IMR-90 (cell line): ENCODE data around the gene EPHB1. TPM values are rescaled to one million over a fixed set of nuclear protein-coding genes. Genes with fewer than 3 reads are reported as not detected.

ENCODE experiments used
- ATAC-seq: fragments of 200-7000 bp; cut with Tn5 transposase; 2 replicates; pipeline ENCODE4 v1.9.1; 2020; ENCODE audit warnings: low read depth, mild to moderate bottlenecking, moderate library complexity
- BruUV-seq: library from RNA; stranded (reverse); fragments of 400-500 nt; replicated peaks from 2 replicates; lab custom pipeline; 2021; lab: Mats Ljungman, UMichigan
- CTCF ChIA-PET: fragments of 300-600 bp; formaldehyde crosslinking; extraction: SDS; loops from one replicate; lab custom pipeline; 2021; ENCODE audit warnings: antibody characterized with exemption; lab: Yijun Ruan, JAX
- POLR2A ChIA-PET: fragments of 300-600 bp; sonication (Branson Sonifier 250); formaldehyde crosslinking; loops from one replicate; lab custom pipeline; 2022; ENCODE audit warnings: antibody characterized with exemption; ENCODE audit not compliant: unreplicated experiment; lab: Charles Lee
- DNase-seq: peaks from one replicate; pipeline ENCODE4 v3.0.0; 2013
- H2AFZ ChIP-seq: replicated peaks from 2 replicates; pipeline ENCODE3; 2013; ENCODE audit warnings: low read length, mild to moderate bottlenecking; ENCODE audit not compliant: poor library complexity
- H2AK5ac ChIP-seq: 2 replicates; pipeline ENCODE4 v1.6.1; 2013; ENCODE audit warnings: low read depth, low read length, inconsistent platforms
- H2AK9ac ChIP-seq: replicated peaks from 2 replicates; pipeline ENCODE3; 2013; ENCODE audit warnings: mild to moderate bottlenecking, low read depth, low read length, moderate library complexity; ENCODE audit not compliant: poor library complexity
- H2BK120ac ChIP-seq: 2 replicates; pipeline ENCODE4 v1.6.1; 2013; ENCODE audit warnings: low read depth, low read length, inconsistent platforms
- H2BK15ac ChIP-seq: 3 replicates; pipeline ENCODE4 v1.6.1; 2013; ENCODE audit warnings: low read depth, low read length, inconsistent platforms
- H2BK20ac ChIP-seq: 2 replicates; pipeline ENCODE4 v1.6.1; 2013; ENCODE audit warnings: low read depth, mild to moderate bottlenecking, inconsistent platforms, low read length, moderate library complexity
- H2BK5ac ChIP-seq: 2 replicates; pipeline ENCODE4 v1.6.1; 2013; ENCODE audit warnings: mild to moderate bottlenecking, low read depth, low read length, inconsistent platforms; ENCODE audit not compliant: poor library complexity, severe bottlenecking
- H3K14ac ChIP-seq: replicated peaks from 2 replicates; pipeline ENCODE4 v1.6.1; 2013; ENCODE audit warnings: low read depth, low read length, inconsistent platforms
- H3K18ac ChIP-seq: 2 replicates; pipeline ENCODE4 v1.6.1; 2013; ENCODE audit warnings: low read depth, low read length, control low read depth
- H3K23ac ChIP-seq: 2 replicates; pipeline ENCODE4 v1.6.1; 2013; ENCODE audit warnings: low read depth, low read length, inconsistent platforms
- H3K27ac ChIP-seq: 2 replicates; pipeline ENCODE4 v1.5.1; 2013; ENCODE audit warnings: mild to moderate bottlenecking, control low read depth, low read length; ENCODE audit not compliant: insufficient read depth
- H3K27me3 ChIP-seq: 2 replicates; pipeline ENCODE4 v1.6.1; 2013; ENCODE audit warnings: low read length; ENCODE audit not compliant: control insufficient read depth, insufficient read depth
- H3K36me3 ChIP-seq: 2 replicates; pipeline ENCODE4 v1.6.1; 2013; ENCODE audit warnings: low read length, mixed read lengths; ENCODE audit not compliant: control insufficient read depth, insufficient read depth
- H3K4ac ChIP-seq: 2 replicates; pipeline ENCODE4 v1.6.1; 2013; ENCODE audit warnings: low read depth, low read length, inconsistent platforms
- H3K4me1 ChIP-seq: 2 replicates; pipeline ENCODE4 v1.6.1; 2013; ENCODE audit warnings: low read length, mixed read lengths; ENCODE audit not compliant: control insufficient read depth, insufficient read depth
- H3K4me2 ChIP-seq: 2 replicates; pipeline ENCODE4 v1.6.1; 2013; ENCODE audit warnings: low read depth, mild to moderate bottlenecking, control low read depth, low read length, moderate library complexity
- H3K4me3 ChIP-seq: 2 replicates; pipeline ENCODE4 v1.5.1; 2013; ENCODE audit warnings: low read depth, mild to moderate bottlenecking, control low read depth, low read length, moderate library complexity; ENCODE audit not compliant: insufficient read depth
- H3K56ac ChIP-seq: 2 replicates; pipeline ENCODE4 v1.6.1; 2013; ENCODE audit warnings: low read length, inconsistent platforms; ENCODE audit not compliant: insufficient read depth; ENCODE audit errors: extremely low read depth
- H3K79me1 ChIP-seq, 2 experiments: 2 replicates each; pipeline ENCODE4 v1.6.1; 2013; ENCODE audit warnings: low read length in 2 of 2, inconsistent platforms in 1 of 2, low read depth in 1 of 2
- H3K9ac ChIP-seq: 2 replicates; pipeline ENCODE4 v1.6.1; 2013; ENCODE audit warnings: low read depth, low read length, control low read depth
- H3K9me1 ChIP-seq: 2 replicates; pipeline ENCODE4 v1.6.1; 2013; ENCODE audit warnings: low read length, inconsistent platforms; ENCODE audit not compliant: insufficient read depth
- H3K9me3 ChIP-seq: 2 replicates; pipeline ENCODE4 v1.6.1; 2013; ENCODE audit warnings: low read length; ENCODE audit not compliant: control insufficient read depth, insufficient read depth
- H4K20me1 ChIP-seq: 2 replicates; pipeline ENCODE4 v1.6.1; 2013; ENCODE audit warnings: low read length, inconsistent platforms; ENCODE audit not compliant: insufficient read depth
- H4K5ac ChIP-seq: 2 replicates; pipeline ENCODE4 v1.6.1; 2013; ENCODE audit warnings: mild to moderate bottlenecking, low read depth, low read length, control low read depth
- H4K8ac ChIP-seq, 2 experiments: 2 replicates each; pipeline ENCODE4 v1.6.1; 2013; ENCODE audit warnings: low read depth in 2 of 2, low read length in 2 of 2, control low read depth in 1 of 2, inconsistent platforms in 1 of 2
- H4K91ac ChIP-seq: 2 replicates; pipeline ENCODE4 v1.6.1; 2013; ENCODE audit warnings: low read depth, low read length, inconsistent platforms; ENCODE audit not compliant: insufficient read depth
- CHD1 ChIP-seq: IDR thresholded peaks from 2 replicates; pipeline ENCODE4 v1.6.1; 2012; ENCODE audit warnings: low read depth, low read length, improper control_type of control experiment
- MAFK ChIP-seq: IDR thresholded peaks from 2 replicates; pipeline ENCODE4 v1.6.1; 2012; ENCODE audit warnings: low read depth, low read length, improper control_type of control experiment
- MXI1 ChIP-seq: IDR thresholded peaks from 2 replicates; pipeline ENCODE4 v1.6.1; 2012; ENCODE audit warnings: low read depth, mild to moderate bottlenecking, low read length, moderate library complexity, borderline replicate concordance
- POLR2A ChIP-seq: IDR thresholded peaks from 2 replicates; pipeline ENCODE4 v1.6.1; 2012; ENCODE audit warnings: mild to moderate bottlenecking, low read depth, low read length
- SMC3 ChIP-seq: fragments of 150-350 bp; IDR thresholded peaks from 2 replicates; pipeline ENCODE4 v1.6.1; 2016; ENCODE audit warnings: low read depth, mild to moderate bottlenecking, antibody characterized with exemption, low read length, moderate library complexity
- USF2 ChIP-seq: fragments of 150-350 bp; IDR thresholded peaks from 2 replicates; pipeline ENCODE4 v1.6.1; 2017; ENCODE audit warnings: mild to moderate bottlenecking, antibody characterized with exemption, low read length, low read depth
- WGBS, 2 experiments: methylation state at CpG; one replicate each; pipeline versions ENCODE4 v1.1.5 to v1.1.7; 2013; ENCODE audit warnings: missing lambda C conversion rate in 2 of 2; ENCODE audit not compliant: insufficient read length in 1 of 2; ENCODE audit errors: extremely low coverage in 2 of 2; 5-methylcytosine and 5-hydroxymethylcytosine counted together
- dilution Hi-C: fragments of 300-500 bp; cut with HindIII; formaldehyde crosslinking; loops from one replicate; pipeline ENCODE4 v1.14.3; 2018; ENCODE audit warnings: low sequenced_read_pairs; ENCODE audit not compliant: unreplicated experiment
- in situ Hi-C: fragments of 300-500 bp; cut with MboI; formaldehyde crosslinking; loops from 3 replicates; pipeline ENCODE4 v1.14.3; 2019; ENCODE audit warnings: low sequenced_read_pairs, inconsistent platforms, mixed read lengths
- intact Hi-C: fragments of 100-400 bp; cut with micrococcal nuclease; formaldehyde crosslinking; loops from 2 replicates; pipeline ENCODE4 v1.10.0; 2022
- polyA plus RNA-seq, 3 experiments: library from polyadenylated mRNA; depleted of rRNA; stranded (reverse); fragments of >200 nt; gene quantifications; 2 replicates each; pipeline ENCODE4 v1.2.3, GENCODE V29; 2012; ENCODE audit warnings: low replicate concordance in 1 of 3
- total RNA-seq: library from RNA; depleted of rRNA; stranded (reverse); fragments of >200 nt; gene quantifications from 2 replicates; pipeline ENCODE4 v1.2.3, GENCODE V29; 2012

EPHB1 gene
- total and polyA plus RNA-seq, 2 of the 4 experiments (the other 2 are of a cell fraction), result 0.17 to 0.36 TPM

GRCh38 chr3:134922866-134923265 lies 127.8 kb downstream of the EPHB1 start:
- no peak for TF ChIP-seq USF2
- TF ChIP-seq CHD1, result no peak
- no peak for TF ChIP-seq MAFK
- no peak for TF ChIP-seq SMC3
- no peak for TF ChIP-seq MXI1
- no peak for TF ChIP-seq POLR2A
- no peak overlapping the region for H3K18ac ChIP-seq
- no peak overlapping the region for H3K56ac ChIP-seq
- no peak overlapping the region for H4K91ac ChIP-seq
- intact Hi-C loops, result no loop called here
- no peaks in the 10 kb centered on the region for H3K27me3 ChIP-seq
- no peak overlapping the region for H3K27ac ChIP-seq
- no peak overlapping the region for H3K4me3 ChIP-seq
- no peaks in the 10 kb centered on the region for H4K20me1 ChIP-seq
- no peak overlapping the region for H2AK5ac ChIP-seq
- H2AFZ ChIP-seq, result no peak overlapping the region
- WGBS, 2 experiments, result no CpG with 5 or more reads among the region's 6 CpGs
- no peak overlapping the region for H4K8ac ChIP-seq
- POLR2A ChIA-PET, result no interaction called here
- H3K4me2 ChIP-seq, result no peak overlapping the region
- no peaks in the 10 kb centered on the region for H3K9me3 ChIP-seq
- no peak overlapping the region for H2BK15ac ChIP-seq
- H2AK9ac ChIP-seq, result no peak overlapping the region
- BruUV-seq, result no TSS peak
- CTCF ChIA-PET, result no interaction called here
- H3K4me1 ChIP-seq, result no peaks in the 10 kb centered on the region
- H2BK20ac ChIP-seq, result no peak overlapping the region
- H3K23ac ChIP-seq, result no peak overlapping the region
- no peaks in the 10 kb centered on the region for H3K36me3 ChIP-seq
- H2BK120ac ChIP-seq, result no peak overlapping the region
- H3K79me1 ChIP-seq, result no peaks in the 10 kb centered on the region
- H4K5ac ChIP-seq, result no peak overlapping the region
- in situ Hi-C loops, result no loop called here
- no peak overlapping the region for H3K4ac ChIP-seq
- no peak overlapping the region for H2BK5ac ChIP-seq
- no peaks in the 10 kb centered on the region for H3K9me1 ChIP-seq
- DNase-seq, result no peak
- H3K9ac ChIP-seq, result no peak overlapping the region
- H3K14ac ChIP-seq, result no peak overlapping the region
- no peak for ATAC-seq
- dilution Hi-C loops, result no loop called here
